ENCODE data around the gene ITGB4. TPM values are rescaled to one million over a fixed set of nuclear protein-coding genes. Genes with fewer than 3 reads are reported as not detected.

ITGB4 gene
- total and polyA plus RNA-seq, 2 of the 13 experiments (the other 11 are each of a cell fraction or from before 2014, with no cell fraction given): 6.9 to 14.5 TPM

- TF ChIP-seq, protein P1, sequence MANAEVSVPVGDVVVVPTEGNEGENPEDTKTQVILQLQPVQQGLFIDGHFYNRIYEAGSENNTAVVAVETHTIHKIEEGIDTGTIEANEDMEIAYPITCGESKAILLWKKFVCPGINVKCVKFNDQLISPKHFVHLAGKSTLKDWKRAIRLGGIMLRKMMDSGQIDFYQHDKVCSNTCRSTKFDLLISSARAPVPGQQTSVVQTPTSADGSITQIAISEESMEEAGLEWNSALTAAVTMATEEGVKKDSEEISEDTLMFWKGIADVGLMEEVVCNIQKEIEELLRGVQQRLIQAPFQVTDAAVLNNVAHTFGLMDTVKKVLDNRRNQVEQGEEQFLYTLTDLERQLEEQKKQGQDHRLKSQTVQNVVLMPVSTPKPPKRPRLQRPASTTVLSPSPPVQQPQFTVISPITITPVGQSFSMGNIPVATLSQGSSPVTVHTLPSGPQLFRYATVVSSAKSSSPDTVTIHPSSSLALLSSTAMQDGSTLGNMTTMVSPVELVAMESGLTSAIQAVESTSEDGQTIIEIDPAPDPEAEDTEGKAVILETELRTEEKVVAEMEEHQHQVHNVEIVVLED (CRISPR knock-in tag; IDR thresholded peaks at IDR 0.05; ENCODE audit: borderline replicate concordance): 0 out of 2 replicates have a peak, but pooled peaks have one; percentile 73
- TF ChIP-seq, protein P2, sequence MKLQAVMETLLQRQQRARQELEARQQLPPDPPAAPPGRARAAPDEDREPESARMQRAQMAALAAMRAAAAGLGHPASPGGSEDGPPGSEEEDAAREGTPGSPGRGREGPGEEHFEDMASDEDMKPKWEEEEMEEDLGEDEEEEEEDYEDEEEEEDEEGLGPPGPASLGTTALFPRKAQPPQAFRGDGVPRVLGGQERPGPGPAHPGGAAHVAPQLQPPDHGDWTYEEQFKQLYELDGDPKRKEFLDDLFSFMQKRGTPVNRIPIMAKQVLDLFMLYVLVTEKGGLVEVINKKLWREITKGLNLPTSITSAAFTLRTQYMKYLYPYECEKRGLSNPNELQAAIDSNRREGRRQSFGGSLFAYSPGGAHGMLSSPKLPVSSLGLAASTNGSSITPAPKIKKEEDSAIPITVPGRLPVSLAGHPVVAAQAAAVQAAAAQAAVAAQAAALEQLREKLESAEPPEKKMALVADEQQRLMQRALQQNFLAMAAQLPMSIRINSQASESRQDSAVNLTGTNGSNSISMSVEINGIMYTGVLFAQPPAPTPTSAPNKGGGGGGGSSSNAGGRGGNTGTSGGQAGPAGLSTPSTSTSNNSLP (IDR thresholded peaks at IDR 0.05; ENCODE audit: low read depth, low read length): peak; percentile 93
- TF ChIP-seq, protein P3, sequence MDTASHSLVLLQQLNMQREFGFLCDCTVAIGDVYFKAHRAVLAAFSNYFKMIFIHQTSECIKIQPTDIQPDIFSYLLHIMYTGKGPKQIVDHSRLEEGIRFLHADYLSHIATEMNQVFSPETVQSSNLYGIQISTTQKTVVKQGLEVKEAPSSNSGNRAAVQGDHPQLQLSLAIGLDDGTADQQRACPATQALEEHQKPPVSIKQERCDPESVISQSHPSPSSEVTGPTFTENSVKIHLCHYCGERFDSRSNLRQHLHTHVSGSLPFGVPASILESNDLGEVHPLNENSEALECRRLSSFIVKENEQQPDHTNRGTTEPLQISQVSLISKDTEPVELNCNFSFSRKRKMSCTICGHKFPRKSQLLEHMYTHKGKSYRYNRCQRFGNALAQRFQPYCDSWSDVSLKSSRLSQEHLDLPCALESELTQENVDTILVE (CRISPR knock-in tag; IDR thresholded peaks at IDR 0.05): no peak; the same call in 1 of the 2 replicates
- no peak for TF ChIP-seq ZNF317 (CRISPR knock-in tag; IDR thresholded peaks at IDR 0.05)
- TF ChIP-seq, protein P4, sequence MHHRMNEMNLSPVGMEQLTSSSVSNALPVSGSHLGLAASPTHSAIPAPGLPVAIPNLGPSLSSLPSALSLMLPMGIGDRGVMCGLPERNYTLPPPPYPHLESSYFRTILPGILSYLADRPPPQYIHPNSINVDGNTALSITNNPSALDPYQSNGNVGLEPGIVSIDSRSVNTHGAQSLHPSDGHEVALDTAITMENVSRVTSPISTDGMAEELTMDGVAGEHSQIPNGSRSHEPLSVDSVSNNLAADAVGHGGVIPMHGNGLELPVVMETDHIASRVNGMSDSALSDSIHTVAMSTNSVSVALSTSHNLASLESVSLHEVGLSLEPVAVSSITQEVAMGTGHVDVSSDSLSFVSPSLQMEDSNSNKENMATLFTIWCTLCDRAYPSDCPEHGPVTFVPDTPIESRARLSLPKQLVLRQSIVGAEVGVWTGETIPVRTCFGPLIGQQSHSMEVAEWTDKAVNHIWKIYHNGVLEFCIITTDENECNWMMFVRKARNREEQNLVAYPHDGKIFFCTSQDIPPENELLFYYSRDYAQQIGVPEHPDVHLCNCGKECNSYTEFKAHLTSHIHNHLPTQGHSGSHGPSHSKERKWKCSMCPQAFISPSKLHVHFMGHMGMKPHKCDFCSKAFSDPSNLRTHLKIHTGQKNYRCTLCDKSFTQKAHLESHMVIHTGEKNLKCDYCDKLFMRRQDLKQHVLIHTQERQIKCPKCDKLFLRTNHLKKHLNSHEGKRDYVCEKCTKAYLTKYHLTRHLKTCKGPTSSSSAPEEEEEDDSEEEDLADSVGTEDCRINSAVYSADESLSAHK (CRISPR knock-in tag; IDR thresholded peaks at IDR 0.05; ENCODE audit: borderline replicate concordance): no peak
- TF ChIP-seq THRA (CRISPR knock-in tag; IDR thresholded peaks at IDR 0.05; ENCODE audit: borderline replicate concordance): no peak
- TF ChIP-seq ZBTB34 (CRISPR knock-in tag; IDR thresholded peaks at IDR 0.05): no peak
- 0 out of 2 replicates have a peak, but pooled peaks have one; percentile 10 for TF ChIP-seq NCOR1 (IDR thresholded peaks at IDR 0.05; ENCODE audit: borderline replicate concordance, low read length)
- no peak for TF ChIP-seq ZNF441 (CRISPR knock-in tag; IDR thresholded peaks at IDR 0.05; ENCODE audit: borderline replicate concordance)
- no peak for TF ChIP-seq ATF3 (CRISPR knock-in tag; IDR thresholded peaks at IDR 0.05)
- TF ChIP-seq CREM (IDR thresholded peaks at IDR 0.05): peak; percentile 38
- no peak for TF ChIP-seq CREM (CRISPR knock-in tag; IDR thresholded peaks at IDR 0.05)
- no peak for TF ChIP-seq ZNF577 (CRISPR knock-in tag; IDR thresholded peaks at IDR 0.05; ENCODE audit: borderline replicate concordance, low read depth)
- no peak for TF ChIP-seq LBX2 (CRISPR knock-in tag; IDR thresholded peaks at IDR 0.05; ENCODE audit: borderline replicate concordance)
- 0 out of 2 replicates have a peak, but pooled peaks have one; percentile 25 for TF ChIP-seq ZNF816 (CRISPR knock-in tag; IDR thresholded peaks at IDR 0.05; ENCODE audit: borderline replicate concordance)
- TF ChIP-seq GATAD1 (CRISPR knock-in tag; IDR thresholded peaks at IDR 0.05): peak; percentile 24
These were observed 59.0 kb downstream of the ITGB4 start (continued) for GRCh38 chr17:75779987-75780889.
